GM21423 (cell line): ENCODE measurements around the gene RCAN1.
A peak's percentile ranks its signal among the peaks of the same experiment; 100 is the strongest.
"Not testable (repeated sequence)": the region's sequence is repeated elsewhere in the genome, so short reads cannot be mapped to it uniquely, and the experiment has no call there.

ENCODE experiments used
- ATAC-seq: cut with Tn5 transposase; IDR thresholded peaks from one replicate; pipeline ENCODE4 v1.9.1; 2021; ENCODE audit warnings: mild to moderate bottlenecking, moderate library complexity; ENCODE audit not compliant: unreplicated experiment

Gene RCAN1

GRCh38 chr21:34570313-34570712 is 44.6 kb downstream of the RCAN1 start:
- ATAC-seq = no peak

DNA sequence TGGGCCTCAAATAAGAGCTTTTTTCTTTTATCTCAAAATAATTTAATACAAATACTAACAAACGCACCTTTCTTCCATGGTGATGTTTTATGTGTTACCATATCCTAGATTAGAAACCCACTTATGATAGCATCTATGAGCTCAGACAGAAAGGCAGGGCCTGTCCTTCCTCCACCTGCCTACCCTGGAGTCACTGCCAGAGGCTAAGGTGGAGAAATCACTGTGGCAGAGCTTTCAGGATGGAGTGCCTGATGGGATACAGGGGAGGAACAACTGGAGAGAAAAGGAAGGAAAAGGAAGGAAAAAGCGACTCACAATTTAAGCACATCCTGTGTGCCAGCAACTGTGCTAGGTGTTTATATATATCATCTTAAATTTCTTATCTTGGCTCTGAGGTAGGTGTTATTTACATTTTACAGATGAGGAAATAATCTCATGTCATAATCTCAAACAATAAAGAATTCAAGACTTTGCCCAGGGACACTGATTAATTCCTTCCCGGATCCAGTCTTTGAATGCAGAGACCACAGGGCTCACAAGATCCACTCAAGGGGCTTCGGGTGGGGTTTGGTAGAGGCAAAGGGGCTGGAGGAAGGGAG is 45.4 kb downstream of the RCAN1 start:
- ATAC-seq = no peak

GRCh38 chr21:34568801-34569200 is 46.1 kb downstream of the RCAN1 start:
- ATAC-seq = not testable (repeated sequence)

- ATAC-seq = no peak
Measured at GRCh38 chr21:34567604-34568155, 47.2 kb downstream of the RCAN1 start.

GRCh38 chr21:34565238-34565637 is 49.7 kb downstream of the RCAN1 start:
- ATAC-seq = no peak

DNA sequence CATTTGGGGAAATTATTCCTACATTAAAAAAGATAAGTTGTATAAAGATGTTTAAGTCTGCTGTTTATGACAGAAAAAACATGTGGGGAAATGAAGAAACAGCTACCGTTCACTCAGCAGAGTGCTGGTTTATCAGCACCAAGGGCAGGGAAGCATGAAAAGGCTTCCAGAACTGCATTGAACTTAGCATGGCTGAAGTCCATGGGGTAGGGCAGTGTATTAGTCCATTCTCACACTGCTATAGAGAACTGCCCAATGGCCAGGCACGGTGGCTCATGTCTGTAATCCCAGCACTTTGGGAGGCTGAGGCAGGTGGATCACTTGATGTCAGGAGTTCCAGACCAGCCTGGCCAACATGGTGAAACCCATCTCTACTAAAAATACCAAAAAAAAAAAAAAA is 51.5 kb downstream of the RCAN1 start:
- ATAC-seq = not testable (repeated sequence)

DNA sequence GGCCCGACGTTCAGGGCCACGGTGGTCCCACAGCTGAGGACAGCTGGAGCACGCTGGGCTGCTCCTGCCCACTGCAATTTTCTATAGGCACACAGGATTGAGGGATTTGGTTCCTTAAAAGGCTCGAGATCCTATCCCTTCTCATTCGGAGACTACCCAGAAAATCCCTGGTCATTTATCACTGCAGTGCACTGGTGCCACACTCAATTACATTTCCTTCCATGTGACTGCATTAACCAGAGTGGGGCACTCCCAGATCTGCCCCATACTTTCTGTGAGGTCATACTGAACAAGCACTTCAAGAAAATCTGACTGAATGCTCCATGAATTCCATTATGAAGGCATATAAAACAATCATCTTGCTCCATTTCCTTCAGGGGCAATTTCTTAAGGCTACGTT is 53.1 kb downstream of the RCAN1 start:
- ATAC-seq = no peak

GRCh38 chr21:34560609-34561008 is 54.3 kb downstream of the RCAN1 start:
- ATAC-seq = no peak

DNA sequence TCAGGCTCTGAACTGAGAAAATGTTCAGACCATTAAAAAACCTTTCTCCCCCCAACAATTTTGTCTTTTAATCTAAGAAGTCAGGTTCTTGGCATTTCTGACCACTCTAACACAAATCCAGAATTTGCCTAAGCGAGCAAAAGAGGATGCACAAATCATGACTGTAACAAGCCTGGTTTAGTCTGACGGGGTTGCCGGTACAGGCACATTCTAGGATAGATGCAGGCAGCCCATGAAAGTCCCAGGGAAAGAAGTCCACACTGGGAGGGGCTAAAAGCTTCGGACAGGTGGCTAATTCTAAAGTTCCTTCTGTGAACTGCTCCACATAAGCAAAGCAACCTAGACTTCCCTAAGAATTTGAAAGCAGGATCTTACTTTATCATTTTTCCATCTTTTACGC is 54.9 kb downstream of the RCAN1 start:
- no peak for ATAC-seq

DNA sequence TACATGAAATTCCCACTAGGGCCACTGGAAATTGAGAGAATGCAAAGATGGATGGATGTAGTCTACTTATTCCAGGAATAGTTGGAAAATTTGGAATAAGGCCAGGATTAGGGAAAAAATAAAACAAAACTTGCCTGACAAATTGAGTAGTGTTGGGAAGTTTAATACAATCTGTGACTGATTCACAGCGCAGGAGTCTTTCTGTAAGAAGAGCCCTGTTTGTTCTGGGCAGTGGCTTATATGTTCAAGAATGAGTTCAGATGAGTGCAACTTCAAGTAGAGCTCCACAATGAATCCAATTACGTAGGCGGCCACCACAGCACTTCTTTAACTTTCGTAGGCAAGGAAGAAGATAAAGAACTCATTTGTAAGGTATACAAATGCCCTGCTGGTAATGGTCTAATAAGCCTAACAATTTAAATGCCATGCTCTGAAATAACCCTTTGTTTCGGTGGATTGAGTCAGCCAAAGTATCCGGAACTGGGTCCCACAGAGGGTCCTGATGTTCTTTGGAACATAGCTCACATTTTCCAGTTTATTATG is 55.8 kb downstream of the RCAN1 start:
- no peak for ATAC-seq

GRCh38 chr21:34558166-34558565 is 56.7 kb downstream of the RCAN1 start:
- ATAC-seq = no peak

- no peak for ATAC-seq
Measured at GRCh38 chr21:34557261-34557660, 57.7 kb downstream of the RCAN1 start.

DNA sequence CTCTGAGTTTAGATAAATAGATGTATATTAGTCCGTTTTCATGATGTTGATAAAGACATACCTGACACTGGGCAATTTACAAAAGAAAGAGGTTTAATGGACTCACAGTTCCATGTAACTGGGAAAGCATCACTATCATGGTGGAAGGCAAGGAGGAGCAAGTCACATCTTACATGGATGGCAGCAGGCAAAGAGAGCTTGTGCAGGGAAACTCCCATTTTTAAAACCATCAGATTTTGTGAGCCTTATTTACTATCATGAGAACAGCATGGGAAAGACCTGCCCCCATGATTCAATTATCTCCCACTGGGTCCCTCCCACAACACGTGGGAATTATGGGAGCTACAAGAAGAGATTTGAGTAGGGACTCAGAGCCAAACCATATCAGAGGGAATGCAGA is 60.2 kb downstream of the RCAN1 start:
- not testable (repeated sequence) for ATAC-seq

DNA sequence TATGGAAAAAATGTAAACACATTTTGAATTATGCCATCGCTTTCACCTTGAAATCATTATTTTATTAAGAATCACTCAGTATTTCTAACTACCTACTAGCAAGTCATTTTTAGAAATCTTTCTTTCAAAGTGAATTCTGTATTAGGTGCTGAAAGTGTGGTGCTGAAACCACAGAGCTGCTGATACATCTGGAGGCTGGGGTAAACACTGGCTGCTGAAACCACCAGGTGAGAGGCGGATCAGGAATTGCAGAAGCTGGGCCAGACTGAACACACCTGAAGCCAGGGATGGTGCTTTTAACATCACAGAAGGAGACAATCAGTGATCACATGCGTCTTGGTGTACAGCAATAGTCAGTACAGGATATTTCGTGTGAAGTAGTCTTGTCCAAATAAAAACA is 60.7 kb downstream of the RCAN1 start:
- no peak for ATAC-seq

- ATAC-seq = no peak
Measured at GRCh38 chr21:34553151-34553952, 61.6 kb downstream of the RCAN1 start.

DNA sequence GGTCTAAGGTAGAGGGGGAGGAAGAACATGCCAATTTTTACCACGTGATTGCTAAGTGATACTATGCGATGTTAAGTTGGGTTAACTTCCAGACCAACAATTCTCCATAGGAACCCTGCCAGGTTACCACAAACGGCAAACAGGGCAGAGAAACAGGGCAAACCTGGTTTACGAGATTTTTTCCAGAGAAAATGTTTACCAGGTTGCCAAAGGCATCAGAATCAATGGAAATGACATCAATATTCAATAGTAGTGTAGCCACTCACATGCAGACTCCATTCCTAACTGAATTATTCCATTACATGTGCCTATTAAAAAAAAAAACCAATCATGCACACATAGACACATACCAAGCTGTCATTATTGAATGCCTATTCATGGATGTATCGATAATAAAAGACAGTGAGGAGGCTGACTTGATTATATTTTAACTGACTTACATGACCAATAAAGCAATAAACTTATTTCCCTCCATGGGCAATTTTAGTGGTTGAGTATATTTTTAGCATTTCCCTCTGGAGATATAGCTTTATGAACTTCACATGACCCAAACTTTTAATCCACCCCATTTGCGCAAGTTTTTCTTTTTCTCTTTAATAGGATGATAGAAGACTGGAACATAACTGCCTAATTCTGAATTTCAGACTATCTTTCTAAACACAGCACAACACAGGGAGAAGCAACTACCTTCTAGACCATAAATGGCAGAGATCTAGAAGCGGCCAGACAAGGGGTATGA is 62.4 kb downstream of the RCAN1 start:
- ATAC-seq = no peak

- ATAC-seq = no peak
Measured at GRCh38 chr21:34550182-34550799, 64.6 kb downstream of the RCAN1 start.

DNA sequence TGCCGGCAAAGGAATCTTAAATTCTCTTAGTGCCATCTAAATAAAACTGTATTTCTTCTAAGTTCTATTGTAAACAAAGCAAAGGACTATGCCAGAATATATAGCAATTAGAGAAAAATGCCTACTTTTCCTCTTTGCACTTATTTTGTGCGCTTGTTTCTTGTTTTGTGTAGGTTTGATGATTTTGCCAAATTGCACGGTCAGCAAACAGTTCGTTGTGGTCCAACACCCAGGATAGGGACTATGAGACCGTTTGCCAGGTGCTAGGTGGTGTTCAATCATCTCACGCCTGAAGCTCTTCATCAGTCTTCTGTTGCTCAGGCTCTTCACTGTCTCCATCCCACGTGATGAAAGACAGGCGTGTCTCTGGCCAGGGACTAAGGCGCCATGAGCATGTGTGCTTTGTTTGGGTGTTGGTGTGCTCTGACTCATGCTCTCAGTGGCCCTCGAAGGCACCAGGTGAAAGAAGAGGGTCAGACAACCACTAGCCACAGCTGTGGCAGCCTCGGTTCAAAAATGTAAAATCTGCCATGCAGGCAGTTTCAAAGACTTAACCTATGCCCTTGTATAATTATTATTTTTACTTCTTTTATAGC is 66.0 kb downstream of the RCAN1 start:
- ATAC-seq = no peak

DNA sequence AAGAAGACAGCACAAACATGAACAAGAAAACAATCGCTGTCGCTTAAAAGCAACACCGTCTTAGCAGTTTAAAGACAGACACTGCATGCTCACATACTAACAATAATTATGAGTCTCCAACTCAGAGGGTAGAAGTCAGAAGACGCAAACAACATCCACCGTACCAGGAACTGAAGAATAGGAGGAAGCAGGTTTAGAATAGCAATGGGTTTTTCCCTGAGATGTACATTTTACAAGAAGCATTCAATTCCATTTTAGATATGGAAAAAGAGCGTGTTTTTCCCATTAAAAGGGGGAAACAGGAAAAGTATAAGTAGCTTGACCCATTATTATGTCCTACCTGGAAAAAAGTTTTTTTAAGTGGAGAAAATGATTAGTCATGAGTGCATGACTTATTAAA is 68.4 kb downstream of the RCAN1 start:
- no peak for ATAC-seq

- ATAC-seq = peak; percentile 85
Measured at GRCh38 chr21:34545079-34545884, 69.6 kb downstream of the RCAN1 start.
